Common myeloid progenitor, CD34-positive (primary cell): ENCODE results near the gene MEG3.

Experiments used
- CTCF ChIA-PET: fragments of 350-600 bp; sonication (Branson Sonifier 250); formaldehyde crosslinking; loops from one replicate; lab custom pipeline; 2021; ENCODE audit warnings: antibody characterized with exemption; lab: Charles Lee
- POLR2A ChIA-PET: fragments of 350-600 bp; sonication (Branson Sonifier 250); formaldehyde crosslinking; loops from one replicate; lab custom pipeline; 2021; ENCODE audit warnings: antibody characterized with exemption; lab: Charles Lee
- DNase-seq, 3 donors: peaks; one replicate each; pipeline versions ENCODE4 v3.0.0 to v3.0.0-alpha.2; 2013
- H3K27ac ChIP-seq, 2 experiments: 1 replicate in 1 of 2; 2 replicates in 1 of 2; pipeline ENCODE4 v1.7.0; 2013; ENCODE audit warnings: inconsistent platforms in 2 of 2, low read length in 2 of 2, mild to moderate bottlenecking in 2 of 2, low read depth in 1 of 2, moderate library complexity in 1 of 2; ENCODE audit not compliant: severe bottlenecking in 2 of 2, insufficient read depth in 1 of 2, poor library complexity in 1 of 2
- H3K27me3 ChIP-seq, 5 experiments: replicated peaks in 2 of 5; 1 replicate in 3 of 5; 2 replicates in 2 of 5; pipeline versions ENCODE4 v1.6.1 to v1.7.0; 2013; ENCODE audit warnings: low read length in 4 of 5, mild to moderate bottlenecking in 2 of 5, moderate library complexity in 2 of 5, inconsistent platforms in 1 of 5; ENCODE audit not compliant: insufficient read depth in 5 of 5, control insufficient read depth in 4 of 5
- H3K36me3 ChIP-seq, 4 experiments: 1 replicate in 2 of 4; 2 replicates in 2 of 4; pipeline versions ENCODE4 v1.6.1 to v1.7.0; 2013; ENCODE audit warnings: low read length in 3 of 4, control low read depth in 1 of 4, mild to moderate bottlenecking in 1 of 4; ENCODE audit not compliant: control insufficient read depth in 4 of 4, insufficient read depth in 4 of 4
- H3K4me1 ChIP-seq, 4 experiments: 1 replicate in 3 of 4; 2 replicates in 1 of 4; pipeline versions ENCODE4 v1.6.1 to v1.7.1; 2013; ENCODE audit warnings: low read length in 3 of 4, mild to moderate bottlenecking in 3 of 4, control low read depth in 1 of 4, inconsistent platforms in 1 of 4, moderate library complexity in 1 of 4; ENCODE audit not compliant: control insufficient read depth in 4 of 4, insufficient read depth in 4 of 4; ENCODE audit errors: control extremely low read depth in 1 of 4
- H3K4me3 ChIP-seq, 7 experiments: 1 replicate in 4 of 7; 2 replicates in 3 of 7; pipeline versions ENCODE4 v1.5.1 to v1.7.0; 2013; ENCODE audit warnings: mild to moderate bottlenecking in 7 of 7, low read length in 6 of 7, moderate library complexity in 6 of 7, inconsistent platforms in 2 of 7, low read depth in 2 of 7, control low read depth in 1 of 7; ENCODE audit not compliant: insufficient read depth in 4 of 7, control insufficient read depth in 1 of 7; ENCODE audit errors: extremely low read depth in 1 of 7
- H3K9me3 ChIP-seq, 5 experiments: 1 replicate in 4 of 5; 2 replicates in 1 of 5; pipeline versions ENCODE4 v1.6.1 to v1.7.1; 2013; ENCODE audit warnings: low read length in 4 of 5, mild to moderate bottlenecking in 2 of 5, inconsistent platforms in 1 of 5, low read depth in 1 of 5, moderate library complexity in 1 of 5; ENCODE audit not compliant: control insufficient read depth in 4 of 5, insufficient read depth in 2 of 5; ENCODE audit errors: control extremely low read depth in 1 of 5
- WGBS: methylation state at CpG from one replicate; pipeline ENCODE4 v1.1.5; 2013; ENCODE audit not compliant: insufficient coverage; 5-methylcytosine and 5-hydroxymethylcytosine counted together

The MEG3 gene

GRCh38 chr14:100865682-100866591, 40.0 kb downstream of the MEG3 start:
- no peak overlapping the region for H3K4me3 ChIP-seq
- no peaks in the 10 kb centered on the region for H3K36me3 ChIP-seq
- ChIA-PET CTCF (interaction anchor here (1.3 kb wide), 1 partner anchor 11 kb away, joined by 8 read pairs; no protein-coding TSS in a partner anchor), POLR2A (no interaction called here)
- DNase-seq, result no peak
- H3K27me3 ChIP-seq, result no peaks in the 10 kb centered on the region
- H3K4me1 ChIP-seq, result no peaks in the 10 kb centered on the region
- H3K27ac ChIP-seq, result peak overlapping the region in 1 of 2 experiments; percentile 47
- no peaks in the 10 kb centered on the region for H3K9me3 ChIP-seq
- WGBS, result 95% methylated on average over 19 of the region's 22 CpGs

GRCh38 chr14:100866666-100867630, 41.0 kb downstream of the MEG3 start:
- Histone ChIP-seq H3K27me3 (no peaks in the 10 kb centered on the region), H3K36me3 (no peaks in the 10 kb centered on the region), H3K4me1 (no peaks in the 10 kb centered on the region), H3K4me3 (no peak overlapping the region), H3K27ac (no peak overlapping the region), H3K9me3 (no peaks in the 10 kb centered on the region)
- ChIA-PET POLR2A (no interaction called here), CTCF (no interaction called here)
- no peak for DNase-seq
- 94% methylated on average over 11 of the region's 18 CpGs for WGBS

GRCh38 chr14:100867631-100868315, 41.9 kb downstream of the MEG3 start:
- ChIA-PET CTCF (no interaction called here), POLR2A (no interaction called here)
- H3K9me3 ChIP-seq, result no peaks in the 10 kb centered on the region
- no peak overlapping the region for H3K27ac ChIP-seq
- H3K4me3 ChIP-seq, result no peak overlapping the region
- no peaks in the 10 kb centered on the region for H3K4me1 ChIP-seq
- DNase-seq, result no peak
- no peaks in the 10 kb centered on the region for H3K36me3 ChIP-seq
- 96% methylated on average over 8 of the region's 13 CpGs for WGBS
- H3K27me3 ChIP-seq, result no peaks in the 10 kb centered on the region

- no peak for DNase-seq
- H3K4me1 ChIP-seq, result no peaks in the 10 kb centered on the region
- no peaks in the 10 kb centered on the region for H3K36me3 ChIP-seq
- H3K9me3 ChIP-seq, result no peaks in the 10 kb centered on the region
- 96% methylated on average over 15 of the region's 24 CpGs for WGBS
- ChIA-PET POLR2A (no interaction called here), CTCF (no interaction called here)
- no peak overlapping the region for H3K4me3 ChIP-seq
- no peaks in the 10 kb centered on the region for H3K27me3 ChIP-seq
- no peak overlapping the region for H3K27ac ChIP-seq
Observed at GRCh38 chr14:100868621-100869370, 42.9 kb downstream of the MEG3 start.

GRCh38 chr14:100871234-100872186, 45.6 kb downstream of the MEG3 start:
- no peaks in the 10 kb centered on the region for H3K36me3 ChIP-seq
- CTCF ChIA-PET, result no interaction called here
- POLR2A ChIA-PET, result no interaction called here

More at GRCh38 chr14:100871234-100872186, 45.6 kb downstream of the MEG3 start:
- Histone ChIP-seq H3K9me3 (no peaks in the 10 kb centered on the region), H3K4me3 (no peak overlapping the region), H3K27me3 (no peaks in the 10 kb centered on the region), H3K4me1 (no peaks in the 10 kb centered on the region), H3K27ac (no peak overlapping the region)
- DNase-seq, result no peak
- WGBS, result 91% methylated on average over 16 of the region's 16 CpGs
